ENCODE measurements around the gene SLC9A9. TPM values are rescaled to one million over a fixed set of nuclear protein-coding genes. Genes with fewer than 3 reads are reported as not detected.

SLC9A9 gene
- total and polyA plus RNA-seq, 9 donors: 9.6 to 18.3 (median 11.2) TPM

GRCh38 chr3:143482106-143483088, 365.9 kb downstream of the SLC9A9 start:
- WGBS (ENCODE audit: insufficient coverage): 49% methylated on average over 3 of the region's 8 CpGs
- H3K9me3 ChIP-seq (replicated peaks; ENCODE audit: control insufficient read depth, low read depth, low read length): no peaks in the 10 kb centered on the region
- no peaks in the 10 kb centered on the region for H3K4me1 ChIP-seq (ENCODE audit: control insufficient read depth, insufficient read depth, low read length)
- no peak overlapping the region for H3K4me3 ChIP-seq (ENCODE audit: low read length)
- H3K36me3 ChIP-seq (ENCODE audit: control insufficient read depth, insufficient read depth, low read length): no peaks in the 10 kb centered on the region
- no peaks in the 10 kb centered on the region for H3K27me3 ChIP-seq (ENCODE audit: control insufficient read depth, insufficient read depth, low read length)
- no peak for DNase-seq
- no peak overlapping the region for H3K27ac ChIP-seq (ENCODE audit: low read length)

GRCh38 chr3:143480344-143480743, 367.9 kb downstream of the SLC9A9 start:
- H3K27me3 ChIP-seq (ENCODE audit: control insufficient read depth, insufficient read depth, low read length): no peaks in the 10 kb centered on the region
- H3K4me1 ChIP-seq (ENCODE audit: control insufficient read depth, insufficient read depth, low read length): no peaks in the 10 kb centered on the region
- H3K36me3 ChIP-seq (ENCODE audit: control insufficient read depth, insufficient read depth, low read length): no peaks in the 10 kb centered on the region
- H3K4me3 ChIP-seq (ENCODE audit: low read length): no peak overlapping the region
- peak; percentile 36 for DNase-seq
- H3K27ac ChIP-seq (ENCODE audit: low read length): no peak overlapping the region
- H3K9me3 ChIP-seq (replicated peaks; ENCODE audit: control insufficient read depth, low read depth, low read length): no peaks in the 10 kb centered on the region
- 38% methylated on average over 3 of the region's 5 CpGs for WGBS (ENCODE audit: insufficient coverage)

DNA sequence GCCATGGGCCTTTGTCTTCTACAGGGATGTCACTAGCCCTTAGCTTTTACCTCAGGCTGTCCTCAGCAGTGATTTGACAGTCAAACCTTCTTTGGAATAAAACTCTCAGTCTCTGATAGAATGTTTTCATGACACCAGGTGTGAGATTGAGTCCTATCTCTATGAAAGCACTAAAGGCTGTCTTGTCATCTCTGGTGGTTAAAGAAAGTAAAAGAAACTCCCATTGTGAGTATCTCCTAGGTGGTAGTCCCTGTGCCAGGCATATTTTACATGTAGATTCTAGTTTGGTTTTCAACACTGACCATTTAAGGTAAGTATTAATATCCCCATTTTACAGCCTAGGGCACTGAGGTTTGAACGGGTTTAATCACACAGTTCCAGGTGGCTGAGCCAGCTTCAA, 368.5 kb downstream of the SLC9A9 start:
- DNase-seq: no peak
- H3K27ac ChIP-seq (ENCODE audit: low read length): no peak overlapping the region
- no peaks in the 10 kb centered on the region for H3K9me3 ChIP-seq (replicated peaks; ENCODE audit: control insufficient read depth, low read depth, low read length)
- no peaks in the 10 kb centered on the region for H3K27me3 ChIP-seq (ENCODE audit: control insufficient read depth, insufficient read depth, low read length)
- no peaks in the 10 kb centered on the region for H3K4me1 ChIP-seq (ENCODE audit: control insufficient read depth, insufficient read depth, low read length)
- no peak overlapping the region for H3K4me3 ChIP-seq (ENCODE audit: low read length)
- no peaks in the 10 kb centered on the region for H3K36me3 ChIP-seq (ENCODE audit: control insufficient read depth, insufficient read depth, low read length)
- WGBS (ENCODE audit: insufficient coverage): no CpG with 5 or more reads among the region's 1 CpG

DNA sequence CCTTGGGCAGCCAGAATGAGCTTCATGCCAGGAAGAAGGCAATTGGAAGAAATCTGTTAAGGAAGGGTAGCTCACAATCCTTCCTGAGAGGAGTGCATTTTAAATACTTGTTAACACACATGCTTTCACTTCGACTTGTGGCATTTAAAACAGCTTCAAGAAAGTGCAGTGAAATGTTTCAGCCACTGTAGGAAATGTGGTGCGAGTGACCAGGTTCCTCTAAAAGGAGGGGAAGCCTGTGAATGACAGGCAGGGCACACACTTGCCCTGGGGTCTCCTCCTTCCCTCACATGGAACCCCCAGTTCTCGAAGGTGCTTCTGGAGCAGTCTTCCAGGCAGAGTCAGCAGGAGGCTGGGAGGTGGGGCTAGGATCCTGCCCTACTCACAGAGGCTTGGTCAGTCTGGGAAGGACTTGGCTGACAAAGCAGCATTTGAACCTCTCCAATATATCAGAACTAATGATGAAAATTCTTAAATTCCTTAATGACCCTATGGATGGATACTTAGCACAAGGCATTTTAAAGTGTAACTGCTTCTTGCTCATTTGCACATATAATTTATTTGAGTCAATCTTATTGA, 370.1 kb downstream of the SLC9A9 start:
- Histone ChIP-seq H3K36me3 (ENCODE audit: control insufficient read depth, insufficient read depth, low read length) (no peaks in the 10 kb centered on the region), H3K4me1 (ENCODE audit: control insufficient read depth, insufficient read depth, low read length) (no peaks in the 10 kb centered on the region), H3K4me3 (ENCODE audit: low read length) (no peak overlapping the region), H3K27me3 (ENCODE audit: control insufficient read depth, insufficient read depth, low read length) (no peaks in the 10 kb centered on the region), H3K27ac (ENCODE audit: low read length) (no peak overlapping the region), H3K9me3 (replicated peaks; ENCODE audit: control insufficient read depth, low read depth, low read length) (no peaks in the 10 kb centered on the region)
- no peak for DNase-seq
- no CpG with 5 or more reads among the region's 3 CpGs for WGBS (ENCODE audit: insufficient coverage)

GRCh38 chr3:143476965-143477640, 371.2 kb downstream of the SLC9A9 start:
- WGBS (ENCODE audit: insufficient coverage): 87% methylated on average over 2 of the region's 7 CpGs

GRCh38 chr3:143475981-143476380, 372.3 kb downstream of the SLC9A9 start:
- DNase-seq: no peak
- Histone ChIP-seq H3K9me3 (replicated peaks; ENCODE audit: control insufficient read depth, low read depth, low read length) (no peaks in the 10 kb centered on the region), H3K36me3 (ENCODE audit: control insufficient read depth, insufficient read depth, low read length) (no peaks in the 10 kb centered on the region), H3K27ac (ENCODE audit: low read length) (no peak overlapping the region), H3K27me3 (ENCODE audit: control insufficient read depth, insufficient read depth, low read length) (no peaks in the 10 kb centered on the region), H3K4me3 (ENCODE audit: low read length) (no peak overlapping the region), H3K4me1 (ENCODE audit: control insufficient read depth, insufficient read depth, low read length) (no peaks in the 10 kb centered on the region)
- WGBS (ENCODE audit: insufficient coverage): no CpG with 5 or more reads among the region's 3 CpGs

More at GRCh38 chr3:143476965-143477640, 371.2 kb downstream of the SLC9A9 start:
- Histone ChIP-seq H3K27ac (ENCODE audit: low read length) (no peak overlapping the region), H3K9me3 (replicated peaks; ENCODE audit: control insufficient read depth, low read depth, low read length) (no peaks in the 10 kb centered on the region), H3K36me3 (ENCODE audit: control insufficient read depth, insufficient read depth, low read length) (no peaks in the 10 kb centered on the region), H3K27me3 (ENCODE audit: control insufficient read depth, insufficient read depth, low read length) (no peaks in the 10 kb centered on the region), H3K4me3 (ENCODE audit: low read length) (no peak overlapping the region), H3K4me1 (ENCODE audit: control insufficient read depth, insufficient read depth, low read length) (no peaks in the 10 kb centered on the region)
- DNase-seq: no peak

DNA sequence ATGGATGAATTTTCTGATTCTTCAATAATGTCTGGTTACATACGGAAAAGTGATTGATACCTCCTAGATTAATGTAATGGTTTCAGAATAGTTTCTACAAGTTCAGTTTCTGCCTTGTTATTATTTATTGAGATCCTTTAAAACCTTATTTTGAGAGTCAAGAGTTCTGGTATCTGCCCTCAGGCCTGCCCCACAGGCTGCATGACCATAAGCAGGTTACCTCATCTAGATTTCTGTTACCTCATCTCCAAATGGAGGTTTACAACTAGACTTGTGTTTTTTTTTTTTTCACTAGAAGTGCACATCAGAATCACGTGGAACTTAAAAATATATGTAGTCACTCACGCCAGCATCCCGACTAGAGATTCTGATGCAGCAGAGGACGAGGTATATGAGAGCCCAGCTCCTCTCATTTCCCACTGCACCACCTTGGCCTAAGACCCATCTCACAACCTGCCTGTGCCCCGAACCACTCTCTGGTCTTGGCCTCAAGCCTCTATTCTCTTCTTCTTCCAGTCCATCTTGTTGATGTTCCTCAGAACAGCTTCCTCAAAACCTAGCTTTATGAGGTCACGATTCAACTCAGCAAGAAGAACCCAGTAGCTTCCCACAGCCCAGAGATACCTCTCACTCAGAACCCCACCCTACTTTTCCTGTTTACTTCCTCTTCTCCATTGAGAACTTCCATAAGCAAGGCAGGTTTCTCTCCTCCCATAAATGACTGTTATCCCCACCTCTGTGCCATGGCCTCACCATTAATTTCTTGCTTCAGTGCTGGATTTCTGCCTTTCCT, 375.3 kb downstream of the SLC9A9 start:
- no peak for DNase-seq
- Histone ChIP-seq H3K27me3 (ENCODE audit: control insufficient read depth, insufficient read depth, low read length) (no peaks in the 10 kb centered on the region), H3K4me1 (ENCODE audit: control insufficient read depth, insufficient read depth, low read length) (no peaks in the 10 kb centered on the region), H3K9me3 (replicated peaks; ENCODE audit: control insufficient read depth, low read depth, low read length) (no peaks in the 10 kb centered on the region), H3K4me3 (ENCODE audit: low read length) (no peak overlapping the region), H3K36me3 (ENCODE audit: control insufficient read depth, insufficient read depth, low read length) (no peaks in the 10 kb centered on the region), H3K27ac (ENCODE audit: low read length) (no peak overlapping the region)
- WGBS (ENCODE audit: insufficient coverage): 94% methylated on average over 6 of the region's 7 CpGs

DNA sequence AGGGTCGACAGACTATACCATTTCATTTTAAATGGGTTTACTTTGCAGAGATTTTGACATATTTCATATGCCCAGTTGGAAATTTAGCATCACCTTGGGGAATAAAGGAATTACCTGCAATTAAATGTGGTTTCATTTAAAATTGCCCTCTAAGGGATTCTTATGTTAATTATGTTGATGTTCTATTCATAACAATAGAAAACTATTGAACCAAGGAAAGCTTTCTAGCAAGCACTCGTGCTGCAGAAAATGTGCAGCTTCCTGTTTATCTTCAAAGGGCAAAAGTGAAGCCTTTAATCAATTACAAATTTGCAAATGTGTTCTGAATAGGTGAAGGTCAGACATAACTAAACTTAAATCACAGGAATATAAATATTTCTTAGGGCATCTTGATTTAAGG, 376.6 kb downstream of the SLC9A9 start:
- WGBS (ENCODE audit: insufficient coverage): no CpG with 5 or more reads among the region's 2 CpGs
- no peaks in the 10 kb centered on the region for H3K4me1 ChIP-seq (ENCODE audit: control insufficient read depth, insufficient read depth, low read length)
- H3K4me3 ChIP-seq (ENCODE audit: low read length): no peak overlapping the region
- no peaks in the 10 kb centered on the region for H3K9me3 ChIP-seq (replicated peaks; ENCODE audit: control insufficient read depth, low read depth, low read length)
- no peak overlapping the region for H3K27ac ChIP-seq (ENCODE audit: low read length)
- H3K27me3 ChIP-seq (ENCODE audit: control insufficient read depth, insufficient read depth, low read length): no peaks in the 10 kb centered on the region
- no peak for DNase-seq
- no peaks in the 10 kb centered on the region for H3K36me3 ChIP-seq (ENCODE audit: control insufficient read depth, insufficient read depth, low read length)

DNA sequence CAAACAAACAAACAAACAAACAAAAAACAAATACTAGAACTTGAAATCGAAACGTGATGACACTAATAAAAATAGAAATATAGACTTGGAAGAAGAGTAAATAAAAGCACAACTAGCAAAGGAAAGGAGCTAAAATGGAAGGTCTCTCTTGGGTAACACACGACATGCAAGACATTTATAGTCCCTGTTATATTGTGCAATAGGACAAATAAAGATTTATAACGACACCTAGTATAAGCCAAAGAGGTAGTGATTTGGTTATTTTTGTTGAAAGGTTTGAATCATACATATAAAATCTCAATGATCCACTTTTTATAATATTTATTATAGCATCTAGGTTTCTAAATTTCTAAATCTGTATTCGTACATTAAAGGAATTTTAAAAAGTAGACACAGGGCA, 379.1 kb downstream of the SLC9A9 start:
- no CpG with 5 or more reads among the region's 5 CpGs for WGBS (ENCODE audit: insufficient coverage)
- no peaks in the 10 kb centered on the region for H3K27me3 ChIP-seq (ENCODE audit: control insufficient read depth, insufficient read depth, low read length)
- no peaks in the 10 kb centered on the region for H3K9me3 ChIP-seq (replicated peaks; ENCODE audit: control insufficient read depth, low read depth, low read length)
- DNase-seq: no peak
- H3K4me3 ChIP-seq (ENCODE audit: low read length): no peak overlapping the region
- no peak overlapping the region for H3K27ac ChIP-seq (ENCODE audit: low read length)
- no peaks in the 10 kb centered on the region for H3K4me1 ChIP-seq (ENCODE audit: control insufficient read depth, insufficient read depth, low read length)
- no peaks in the 10 kb centered on the region for H3K36me3 ChIP-seq (ENCODE audit: control insufficient read depth, insufficient read depth, low read length)
